ENCODE results near the gene RNU7-1.

- TF ChIP-seq CTCF (IDR thresholded peaks at IDR 0.05) (no peak), SMAD4 (CRISPR knock-in tag; IDR thresholded peaks at IDR 0.05) (no peak), ELF4 (CRISPR knock-in tag; IDR thresholded peaks at IDR 0.05; ENCODE audit: low read depth) (no peak), TEAD1 (CRISPR knock-in tag; IDR thresholded peaks at IDR 0.05) (no peak)
Observed at GRCh38 chr12:6981152-6982052, 37.8 kb downstream of the RNU7-1 start.

Measured in WTC11 (cell line).